Parathyroid adenoma (tissue), 2 donors: ENCODE data around the gene KCNJ12.

Experiments
- H2AFZ ChIP-seq: fragments of 300-600 bp; sonication (generic); one replicate; pipeline ENCODE4 v1.7.0; 2017; ENCODE audit warnings: antibody characterized with exemption, mild to moderate bottlenecking
- H3K27ac ChIP-seq: fragments of 300-600 bp; sonication (generic); one replicate; pipeline ENCODE4 v1.7.0; 2017
- H3K27me3 ChIP-seq: fragments of 300-600 bp; sonication (generic); one replicate; pipeline ENCODE4 v1.7.0; 2017; ENCODE audit warnings: low read length; ENCODE audit not compliant: control insufficient read depth, insufficient read depth
- H3K36me3 ChIP-seq: fragments of 300-600 bp; sonication (generic); one replicate; pipeline ENCODE4 v1.7.0; 2017; ENCODE audit warnings: low read length; ENCODE audit not compliant: control insufficient read depth, insufficient read depth
- H3K4me1 ChIP-seq: fragments of 300-600 bp; sonication (generic); one replicate; pipeline ENCODE4 v1.7.0; 2017; ENCODE audit warnings: control low read depth
- H3K4me2 ChIP-seq: fragments of 300-600 bp; sonication (generic); one replicate; pipeline ENCODE4 v1.7.0; 2017; ENCODE audit warnings: low read length
- H3K4me3 ChIP-seq: fragments of 300-600 bp; sonication (generic); one replicate; pipeline ENCODE4 v1.7.0; 2017; ENCODE audit warnings: low read depth, low read length
- H3K79me2 ChIP-seq: fragments of 300-600 bp; sonication (generic); one replicate; pipeline ENCODE4 v1.7.0; 2017; ENCODE audit warnings: control low read depth
- H3K9ac ChIP-seq: fragments of 300-600 bp; sonication (generic); one replicate; pipeline ENCODE4 v1.7.0; 2017; ENCODE audit warnings: mild to moderate bottlenecking
- H3K9me3 ChIP-seq: fragments of 300-600 bp; sonication (generic); one replicate; pipeline ENCODE4 v1.7.0; 2017; ENCODE audit warnings: low read length; ENCODE audit not compliant: control insufficient read depth
- TF ChIP-seq, protein P1 (sequence below): fragments of 300-600 bp; sonication (generic); IDR thresholded peaks from one replicate; pipeline ENCODE4 v1.7.0; 2017; ENCODE audit warnings: antibody characterized with exemption, mild to moderate bottlenecking
- donor health status: primary hyperparathyroidism.

Gene KCNJ12

DNA sequence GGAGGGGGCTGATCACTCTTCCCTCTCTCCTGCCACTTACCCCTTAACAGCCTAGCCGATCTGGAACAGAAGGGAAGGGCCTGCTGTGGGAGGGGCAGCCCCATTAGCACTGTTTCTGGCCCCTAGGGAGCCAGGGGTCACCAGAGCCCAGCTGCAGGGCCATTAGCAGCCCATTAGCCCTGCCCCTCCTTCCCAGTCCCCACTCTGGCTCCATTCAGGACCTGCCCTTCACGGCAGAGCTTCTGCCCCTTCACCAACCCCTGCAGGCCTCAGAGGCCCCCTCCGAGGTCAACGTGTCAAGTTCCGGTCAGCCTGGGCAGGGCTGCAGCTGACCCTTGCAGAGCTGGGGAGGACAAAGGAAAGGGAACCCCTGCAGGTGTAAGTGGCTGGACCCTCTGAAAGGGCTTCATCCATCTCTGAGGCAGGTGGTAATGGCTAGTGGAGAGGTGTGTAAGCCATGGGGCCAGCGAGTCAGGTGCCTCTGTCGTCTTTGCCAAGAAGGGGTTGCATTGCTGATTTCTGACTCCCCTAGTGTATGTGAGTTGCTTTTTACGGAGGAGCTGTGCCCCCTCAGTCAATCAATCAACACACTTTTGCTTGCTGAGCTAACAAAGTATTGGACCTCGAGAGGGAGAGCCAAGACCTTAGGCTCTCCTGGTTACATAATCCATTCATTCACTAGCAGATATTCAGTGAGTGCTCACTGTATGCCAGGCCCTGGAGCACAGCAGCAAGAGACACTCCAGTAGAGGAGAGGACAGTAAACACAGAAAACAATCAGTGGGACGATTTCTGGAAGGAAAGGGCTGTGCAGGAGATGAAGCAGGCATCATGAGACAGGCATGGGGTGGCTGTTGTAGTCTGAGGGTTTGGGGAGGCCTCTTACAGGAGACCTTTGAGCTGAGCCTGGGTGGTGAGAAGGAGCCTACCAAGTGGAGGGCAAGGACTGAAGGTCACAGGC is 18.2 kb upstream of the KCNJ12 start:
- Histone ChIP-seq H3K4me3 (no peak overlapping the region), H3K4me2 (no peak overlapping the region), H3K9me3 (no peaks in the 10 kb centered on the region), H3K27me3 (no peaks in the 10 kb centered on the region), H3K9ac (no peak overlapping the region), H2AFZ (no peak overlapping the region), H3K36me3 (no peaks in the 10 kb centered on the region), H3K79me2 (no peaks in the 10 kb centered on the region), H3K4me1 (no peaks in the 10 kb centered on the region), H3K27ac (no peak overlapping the region)
- TF ChIP-seq, protein P1, sequence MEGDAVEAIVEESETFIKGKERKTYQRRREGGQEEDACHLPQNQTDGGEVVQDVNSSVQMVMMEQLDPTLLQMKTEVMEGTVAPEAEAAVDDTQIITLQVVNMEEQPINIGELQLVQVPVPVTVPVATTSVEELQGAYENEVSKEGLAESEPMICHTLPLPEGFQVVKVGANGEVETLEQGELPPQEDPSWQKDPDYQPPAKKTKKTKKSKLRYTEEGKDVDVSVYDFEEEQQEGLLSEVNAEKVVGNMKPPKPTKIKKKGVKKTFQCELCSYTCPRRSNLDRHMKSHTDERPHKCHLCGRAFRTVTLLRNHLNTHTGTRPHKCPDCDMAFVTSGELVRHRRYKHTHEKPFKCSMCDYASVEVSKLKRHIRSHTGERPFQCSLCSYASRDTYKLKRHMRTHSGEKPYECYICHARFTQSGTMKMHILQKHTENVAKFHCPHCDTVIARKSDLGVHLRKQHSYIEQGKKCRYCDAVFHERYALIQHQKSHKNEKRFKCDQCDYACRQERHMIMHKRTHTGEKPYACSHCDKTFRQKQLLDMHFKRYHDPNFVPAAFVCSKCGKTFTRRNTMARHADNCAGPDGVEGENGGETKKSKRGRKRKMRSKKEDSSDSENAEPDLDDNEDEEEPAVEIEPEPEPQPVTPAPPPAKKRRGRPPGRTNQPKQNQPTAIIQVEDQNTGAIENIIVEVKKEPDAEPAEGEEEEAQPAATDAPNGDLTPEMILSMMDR = no peak

DNA sequence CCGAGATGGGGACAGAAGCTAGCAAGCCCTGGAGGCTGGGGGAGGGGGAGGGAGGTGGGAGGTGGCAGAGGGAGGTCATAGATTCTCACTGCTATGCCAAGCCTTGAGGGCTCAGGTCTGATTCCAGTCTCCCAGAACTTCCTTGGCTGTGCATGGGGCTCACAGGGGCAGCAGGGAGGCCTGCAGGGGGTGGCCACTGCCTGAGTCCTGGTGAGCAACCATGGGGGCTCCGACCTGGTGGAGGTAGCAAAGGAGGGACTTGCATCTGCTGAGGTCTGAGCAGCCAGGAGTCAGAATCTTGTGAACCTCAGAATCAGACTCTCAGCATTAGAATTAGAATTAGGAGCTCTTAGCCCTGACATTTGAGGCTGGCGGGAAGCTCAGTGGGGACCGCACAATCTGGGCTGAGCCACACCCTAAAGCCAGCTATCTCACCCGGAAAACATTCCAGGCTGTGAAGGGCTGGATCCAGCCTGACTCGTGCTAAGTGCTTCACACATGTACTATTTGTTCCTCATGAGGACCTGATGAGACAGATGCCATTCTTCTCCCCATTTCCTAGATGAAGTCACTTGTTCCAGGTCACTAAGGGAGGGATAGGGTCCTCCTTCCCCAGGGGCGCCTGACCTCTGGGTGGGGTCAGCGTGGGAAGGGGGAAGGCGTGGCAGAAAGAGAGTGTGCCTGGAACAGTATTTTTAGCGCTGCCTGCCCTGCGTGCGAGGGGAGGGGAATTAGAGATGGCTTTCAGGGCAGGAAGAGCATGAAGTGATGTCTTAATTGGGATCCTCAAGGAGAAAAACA is 17.3 kb upstream of the KCNJ12 start:
- Histone ChIP-seq H3K4me3 (no peak overlapping the region), H3K36me3 (no peaks in the 10 kb centered on the region), H2AFZ (no peak overlapping the region), H3K79me2 (no peaks in the 10 kb centered on the region), H3K4me1 (no peaks in the 10 kb centered on the region), H3K27me3 (no peaks in the 10 kb centered on the region), H3K27ac (no peak overlapping the region), H3K9ac (no peak overlapping the region), H3K4me2 (no peak overlapping the region), H3K9me3 (no peaks in the 10 kb centered on the region)
- TF ChIP-seq, protein P1 = no peak

DNA sequence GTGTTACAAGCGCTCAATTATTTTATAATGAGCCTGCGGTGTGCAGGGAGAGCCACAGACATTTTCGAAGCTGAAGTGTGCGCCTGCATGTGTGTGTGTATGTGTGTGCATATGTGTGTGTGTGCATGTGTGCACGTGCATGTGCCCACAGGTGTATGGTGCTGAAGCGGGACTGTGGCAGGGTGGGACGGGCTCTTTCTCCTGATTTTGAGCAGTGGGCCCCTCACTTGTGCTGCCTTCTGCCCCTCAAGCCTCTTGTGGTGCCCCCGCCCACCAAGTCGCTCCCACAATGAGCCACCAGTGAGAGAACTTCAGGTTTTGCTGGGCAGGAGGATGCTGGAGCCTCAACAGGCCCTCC is 16.7 kb upstream of the KCNJ12 start:
- H3K9ac ChIP-seq = no peak overlapping the region
- TF ChIP-seq, protein P1 = no peak
- no peak overlapping the region for H3K4me3 ChIP-seq
- H3K4me1 ChIP-seq = no peaks in the 10 kb centered on the region
- H2AFZ ChIP-seq = no peak overlapping the region
- no peaks in the 10 kb centered on the region for H3K9me3 ChIP-seq
- no peak overlapping the region for H3K27ac ChIP-seq
- H3K36me3 ChIP-seq = no peaks in the 10 kb centered on the region
- H3K79me2 ChIP-seq = no peaks in the 10 kb centered on the region
- H3K4me2 ChIP-seq = no peak overlapping the region
- no peaks in the 10 kb centered on the region for H3K27me3 ChIP-seq

DNA sequence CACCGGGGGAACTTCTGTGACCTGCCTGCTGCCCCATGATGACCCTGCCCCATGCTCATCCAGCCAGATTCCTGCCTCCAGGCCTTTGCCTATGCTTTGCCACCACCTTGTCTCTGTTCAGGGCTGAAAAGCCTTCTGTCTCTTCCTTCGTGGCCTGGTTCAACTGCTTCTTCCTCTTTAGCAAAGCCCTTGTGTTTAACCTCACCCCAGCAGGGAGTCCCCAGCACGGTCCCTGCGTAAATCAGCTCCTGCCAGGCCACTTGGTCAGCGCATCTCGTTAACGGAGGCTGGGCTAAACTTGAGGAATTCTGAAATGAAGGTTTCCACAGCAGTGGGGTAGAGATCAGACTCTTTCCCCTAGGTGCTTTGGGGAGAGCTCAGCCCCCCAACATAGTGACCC is 16.1 kb upstream of the KCNJ12 start:
- Histone ChIP-seq H3K36me3 (no peaks in the 10 kb centered on the region), H3K4me1 (no peaks in the 10 kb centered on the region), H3K4me2 (no peak overlapping the region), H3K9me3 (no peaks in the 10 kb centered on the region), H3K27ac (no peak overlapping the region), H3K27me3 (no peaks in the 10 kb centered on the region), H3K4me3 (no peak overlapping the region), H3K9ac (no peak overlapping the region), H3K79me2 (no peaks in the 10 kb centered on the region), H2AFZ (no peak overlapping the region)
- TF ChIP-seq, protein P1 = no peak
